OCI-LY3 (cell line): Measurements from ENCODE around the gene HORMAD2.

Experiments
- H2AFZ ChIP-seq: fragments of 200-600, 300-600 bp; shearing (Covaris generic); 2 replicates; pipeline ENCODE4 v1.6.0; 2014; ENCODE audit warnings: antibody characterized with exemption, low read depth, low read length
- H3K27ac ChIP-seq: fragments of 200-600, 300-600 bp; sonication (generic); 2 replicates; pipeline ENCODE4 v1.5.1; 2014; ENCODE audit warnings: mild to moderate bottlenecking, low read length, moderate library complexity, mixed read lengths
- H3K27me3 ChIP-seq: fragments of 200-600, 300-600 bp; sonication (generic); 2 replicates; pipeline ENCODE4 v1.6.1; 2014; ENCODE audit warnings: low read depth, low read length, mixed read lengths
- H3K36me3 ChIP-seq: fragments of 200-600, 300-600 bp; sonication (generic); replicated peaks from 2 replicates; pipeline ENCODE3; 2014; ENCODE audit warnings: low read depth, low read length, mixed read lengths
- H3K4me1 ChIP-seq: fragments of 300-600, 200-600 bp; sonication (generic); 2 replicates; pipeline ENCODE4 v1.6.1; 2014; ENCODE audit warnings: low read length, mixed read lengths
- H3K4me2 ChIP-seq: fragments of 200-600, 300-600 bp; sonication (generic); 2 replicates; pipeline ENCODE4 v1.6.1; 2014; ENCODE audit warnings: low read length, mixed read lengths
- H3K4me3 ChIP-seq: fragments of 300-600, 200-600 bp; sonication (generic); 2 replicates; pipeline ENCODE4 v1.5.1; 2014; ENCODE audit warnings: antibody characterized with exemption, mild to moderate bottlenecking, low read length, moderate library complexity
- H3K79me2 ChIP-seq: fragments of 300-600, 200-600 bp; shearing (Covaris generic); 2 replicates; pipeline ENCODE4 v1.6.1; 2014; ENCODE audit warnings: mild to moderate bottlenecking, low read length, mixed read lengths
- H3K9ac ChIP-seq: fragments of 300-600, 200-600 bp; shearing (Covaris generic); 2 replicates; pipeline ENCODE4 v1.6.0; 2014; ENCODE audit warnings: mild to moderate bottlenecking, low read length, moderate library complexity
- H3K9me3 ChIP-seq: fragments of 200-600, 300-600 bp; shearing (Covaris generic); 2 replicates; pipeline ENCODE4 v1.6.1; 2014; ENCODE audit warnings: low read length, mixed read lengths; ENCODE audit not compliant: insufficient read depth
- H4K20me1 ChIP-seq: fragments of 200-600, 300-600 bp; sonication (generic); 2 replicates; pipeline ENCODE4 v1.6.1; 2016; ENCODE audit warnings: low read length, mixed read lengths; ENCODE audit not compliant: insufficient read depth
- EZH2phosphoT487 ChIP-seq: fragments of 200-600 bp; shearing (Covaris generic); IDR thresholded peaks from 2 replicates; pipeline ENCODE4 v1.6.1; 2018; ENCODE audit warnings: antibody characterized with exemption, mixed run types, low read depth
- TF ChIP-seq, protein P1 (sequence below): fragments of 200-600, 300-600 bp; sonication (generic); IDR thresholded peaks from 2 replicates; pipeline ENCODE4 v1.5.1; 2014; ENCODE audit warnings: antibody characterized with exemption, low read length, low read depth

HORMAD2 gene

DNA sequence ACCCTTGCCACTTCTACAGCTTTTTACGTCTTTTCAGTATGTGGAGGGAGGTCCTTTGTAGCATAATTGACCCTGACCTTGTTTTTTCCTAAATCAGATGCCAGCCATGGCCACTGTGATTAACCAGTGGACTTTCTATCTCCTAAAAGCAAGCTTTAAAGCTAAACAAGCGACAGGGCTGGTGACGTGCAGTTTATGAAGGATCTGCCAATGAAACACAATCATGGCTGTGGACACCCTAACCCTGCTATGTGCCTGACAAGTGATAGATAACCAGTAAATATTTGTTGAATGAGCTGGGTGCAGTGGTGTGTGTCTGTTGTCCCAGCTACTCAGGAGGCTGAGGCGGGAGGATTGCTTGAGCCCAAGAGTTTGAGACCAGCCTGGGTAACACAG, 102.1 kb downstream of the HORMAD2 start:
- Histone ChIP-seq H3K9me3 (no peaks in the 10 kb centered on the region), H2AFZ (no peak overlapping the region), H3K27ac (no peak overlapping the region), H3K9ac (no peak overlapping the region), H3K4me2 (no peak overlapping the region), H3K4me1 (0 out of 2 replicates have a peak, but pooled peaks cover 3% of the 10 kb centered on the region), H3K27me3 (peaks cover 20% of the 10 kb centered on the region; the same call in 1 of the 2 replicates), H3K4me3 (no peak overlapping the region), H3K36me3 (no peaks in the 10 kb centered on the region), H3K79me2 (no peaks in the 10 kb centered on the region), H4K20me1 (no peaks in the 10 kb centered on the region)
- no peak for TF ChIP-seq EZH2phosphoT487
- TF ChIP-seq, protein P1, sequence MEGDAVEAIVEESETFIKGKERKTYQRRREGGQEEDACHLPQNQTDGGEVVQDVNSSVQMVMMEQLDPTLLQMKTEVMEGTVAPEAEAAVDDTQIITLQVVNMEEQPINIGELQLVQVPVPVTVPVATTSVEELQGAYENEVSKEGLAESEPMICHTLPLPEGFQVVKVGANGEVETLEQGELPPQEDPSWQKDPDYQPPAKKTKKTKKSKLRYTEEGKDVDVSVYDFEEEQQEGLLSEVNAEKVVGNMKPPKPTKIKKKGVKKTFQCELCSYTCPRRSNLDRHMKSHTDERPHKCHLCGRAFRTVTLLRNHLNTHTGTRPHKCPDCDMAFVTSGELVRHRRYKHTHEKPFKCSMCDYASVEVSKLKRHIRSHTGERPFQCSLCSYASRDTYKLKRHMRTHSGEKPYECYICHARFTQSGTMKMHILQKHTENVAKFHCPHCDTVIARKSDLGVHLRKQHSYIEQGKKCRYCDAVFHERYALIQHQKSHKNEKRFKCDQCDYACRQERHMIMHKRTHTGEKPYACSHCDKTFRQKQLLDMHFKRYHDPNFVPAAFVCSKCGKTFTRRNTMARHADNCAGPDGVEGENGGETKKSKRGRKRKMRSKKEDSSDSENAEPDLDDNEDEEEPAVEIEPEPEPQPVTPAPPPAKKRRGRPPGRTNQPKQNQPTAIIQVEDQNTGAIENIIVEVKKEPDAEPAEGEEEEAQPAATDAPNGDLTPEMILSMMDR: no peak

DNA sequence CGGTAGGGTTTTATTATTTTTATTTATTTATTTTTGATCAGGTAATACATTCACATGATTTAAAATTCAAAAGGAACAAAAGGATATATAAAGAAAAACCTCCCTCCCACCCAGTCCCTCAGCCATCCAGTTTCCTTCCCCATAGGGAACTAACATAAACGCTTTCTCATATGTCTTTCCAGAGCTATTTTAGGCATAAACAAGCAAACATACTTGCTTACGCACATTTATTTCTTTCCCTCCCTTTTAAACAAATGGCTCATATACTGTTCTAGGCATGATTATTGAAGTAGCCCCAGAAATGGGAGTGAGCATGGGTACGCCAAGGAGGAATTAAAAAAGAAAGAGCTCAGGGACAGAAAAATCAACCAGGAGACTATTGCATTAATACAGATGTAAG, 102.6 kb downstream of the HORMAD2 start:
- Histone ChIP-seq H3K9me3 (no peaks in the 10 kb centered on the region), H3K27ac (no peak overlapping the region), H3K4me3 (no peak overlapping the region), H3K36me3 (no peaks in the 10 kb centered on the region), H4K20me1 (no peaks in the 10 kb centered on the region), H3K79me2 (no peaks in the 10 kb centered on the region), H2AFZ (no peak overlapping the region), H3K27me3 (peaks cover 20% of the 10 kb centered on the region; the same call in 1 of the 2 replicates), H3K4me2 (no peak overlapping the region), H3K4me1 (0 out of 2 replicates have a peak, but pooled peaks cover 3% of the 10 kb centered on the region), H3K9ac (no peak overlapping the region)
- TF ChIP-seq EZH2phosphoT487: no peak
- TF ChIP-seq, protein P1: no peak

DNA sequence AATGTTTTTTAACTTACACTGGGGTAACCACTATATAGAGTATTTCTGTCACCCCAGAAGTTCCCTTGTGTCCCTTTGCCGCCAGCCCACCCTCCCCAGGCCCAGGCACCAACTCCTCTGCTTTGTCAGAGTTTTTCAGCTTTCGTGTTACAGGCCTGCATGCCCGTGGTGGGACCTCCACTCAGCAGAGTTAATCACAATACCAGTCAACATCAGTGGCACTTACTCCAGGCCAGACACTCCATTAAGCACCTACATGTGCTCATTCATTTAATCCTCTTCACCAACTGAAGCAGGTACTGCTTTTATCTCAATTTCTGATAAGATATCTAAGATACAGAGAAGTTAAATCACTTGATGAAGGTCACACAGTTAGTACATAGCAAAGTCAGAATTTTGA, 103.0 kb downstream of the HORMAD2 start:
- 0 out of 2 replicates have a peak, but pooled peaks cover 3% of the 10 kb centered on the region for H3K4me1 ChIP-seq
- H3K9me3 ChIP-seq: no peaks in the 10 kb centered on the region
- peaks cover 20% of the 10 kb centered on the region; the same call in 1 of the 2 replicates for H3K27me3 ChIP-seq
- H2AFZ ChIP-seq: no peak overlapping the region
- H3K4me2 ChIP-seq: no peak overlapping the region
- no peak overlapping the region for H3K27ac ChIP-seq
- no peaks in the 10 kb centered on the region for H3K36me3 ChIP-seq
- H4K20me1 ChIP-seq: no peaks in the 10 kb centered on the region
- H3K79me2 ChIP-seq: no peaks in the 10 kb centered on the region
- H3K4me3 ChIP-seq: no peak overlapping the region
- no peak overlapping the region for H3K9ac ChIP-seq
- TF ChIP-seq EZH2phosphoT487: no peak
- TF ChIP-seq, protein P1: no peak

DNA sequence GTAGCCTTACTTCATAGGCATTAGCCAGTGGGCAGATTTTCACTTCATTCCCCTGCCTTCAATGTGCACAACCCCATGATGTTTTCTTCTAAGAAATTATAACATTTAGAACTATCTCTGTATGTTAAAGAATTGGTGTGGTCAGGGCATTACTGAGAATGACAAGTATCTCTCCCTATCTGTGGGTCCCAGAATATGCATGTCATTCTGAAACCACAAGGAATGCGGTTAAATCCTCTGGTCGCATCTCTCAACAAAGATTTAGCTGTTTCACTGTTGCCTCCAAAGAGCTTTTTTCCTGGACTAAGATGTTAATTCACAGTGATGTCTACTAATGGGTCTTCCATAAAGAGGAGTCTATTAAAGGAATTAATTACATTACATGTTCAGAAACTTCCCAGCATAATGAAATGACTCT, 103.6 kb downstream of the HORMAD2 start:
- Histone ChIP-seq H3K4me1 (0 out of 2 replicates have a peak, but pooled peaks cover 3% of the 10 kb centered on the region), H3K27ac (no peak overlapping the region), H2AFZ (no peak overlapping the region), H3K4me2 (no peak overlapping the region), H4K20me1 (no peaks in the 10 kb centered on the region), H3K36me3 (no peaks in the 10 kb centered on the region), H3K9me3 (no peaks in the 10 kb centered on the region), H3K9ac (no peak overlapping the region), H3K4me3 (no peak overlapping the region), H3K79me2 (no peaks in the 10 kb centered on the region), H3K27me3 (peaks cover 20% of the 10 kb centered on the region; the same call in 1 of the 2 replicates)
- TF ChIP-seq EZH2phosphoT487: no peak
- TF ChIP-seq, protein P1: no peak
